ENCODE measurements around the gene FOXJ3.

FOXJ3 gene

GRCh38 chr1:42139444-42139843, 195.6 kb downstream of the FOXJ3 start:
- no peak for DNase-seq

GRCh38 chr1:42138586-42138985, 196.4 kb downstream of the FOXJ3 start:
- DNase-seq: no peak

GRCh38 chr1:42137766-42138165, 197.3 kb downstream of the FOXJ3 start:
- DNase-seq: no peak

- DNase-seq: peak; percentile 30
These were observed 198.6 kb downstream of the FOXJ3 start for GRCh38 chr1:42136466-42136865.

- DNase-seq: peak; percentile 24
These were observed 199.6 kb downstream of the FOXJ3 start for GRCh38 chr1:42135426-42135825.

- DNase-seq: no peak
These were observed 201.1 kb downstream of the FOXJ3 start for GRCh38 chr1:42133809-42134526.

- no peak for DNase-seq
These were observed 201.6 kb downstream of the FOXJ3 start for GRCh38 chr1:42133390-42133789.

- no peak for DNase-seq
These were observed 204.9 kb downstream of the FOXJ3 start for GRCh38 chr1:42130061-42130660.

GRCh38 chr1:42128964-42129363, 206.1 kb downstream of the FOXJ3 start:
- DNase-seq: no peak

- DNase-seq: no peak
These were observed 206.5 kb downstream of the FOXJ3 start for GRCh38 chr1:42128499-42128898.

- DNase-seq: no peak
These were observed 207.3 kb downstream of the FOXJ3 start for GRCh38 chr1:42127767-42128166.
